Nephron progenitor cell (in vitro differentiated cells): ENCODE measurements around the gene MEAF6.

Source experiments
- DNase-seq: peaks from one replicate; pipeline ENCODE4 v3.0.0; 2021
- H3K27ac Mint-ChIP-seq: 2 replicates; pipeline ENCODE4 v1.8.0; 2021; ENCODE audit warnings: mild to moderate bottlenecking, moderate library complexity, mixed read lengths
- H3K27me3 Mint-ChIP-seq: 2 replicates; pipeline ENCODE4 v1.8.0; 2021; ENCODE audit warnings: mild to moderate bottlenecking, low read depth, mixed read lengths; ENCODE audit not compliant: poor library complexity
- H3K36me3 Mint-ChIP-seq: 2 replicates; pipeline ENCODE4 v1.8.0; 2021; ENCODE audit warnings: low read depth, mixed read lengths
- H3K4me1 Mint-ChIP-seq: 2 replicates; pipeline ENCODE4 v1.8.0; 2021; ENCODE audit warnings: mixed read lengths
- H3K4me3 Mint-ChIP-seq: 2 replicates; pipeline ENCODE4 v1.8.0; 2021; ENCODE audit warnings: mild to moderate bottlenecking, moderate library complexity, mixed read lengths
- H3K9me3 Mint-ChIP-seq: 2 replicates; pipeline ENCODE4 v1.8.0; 2021; ENCODE audit warnings: mild to moderate bottlenecking, moderate library complexity, mixed read lengths
- TF ChIP-seq, protein P1 (sequence below): fragments of 200-600 bp; sonication (generic); IDR thresholded peaks from 2 replicates; pipeline ENCODE4 v1.5.0; 2021; ENCODE audit warnings: antibody characterized with exemption

Gene MEAF6

DNA sequence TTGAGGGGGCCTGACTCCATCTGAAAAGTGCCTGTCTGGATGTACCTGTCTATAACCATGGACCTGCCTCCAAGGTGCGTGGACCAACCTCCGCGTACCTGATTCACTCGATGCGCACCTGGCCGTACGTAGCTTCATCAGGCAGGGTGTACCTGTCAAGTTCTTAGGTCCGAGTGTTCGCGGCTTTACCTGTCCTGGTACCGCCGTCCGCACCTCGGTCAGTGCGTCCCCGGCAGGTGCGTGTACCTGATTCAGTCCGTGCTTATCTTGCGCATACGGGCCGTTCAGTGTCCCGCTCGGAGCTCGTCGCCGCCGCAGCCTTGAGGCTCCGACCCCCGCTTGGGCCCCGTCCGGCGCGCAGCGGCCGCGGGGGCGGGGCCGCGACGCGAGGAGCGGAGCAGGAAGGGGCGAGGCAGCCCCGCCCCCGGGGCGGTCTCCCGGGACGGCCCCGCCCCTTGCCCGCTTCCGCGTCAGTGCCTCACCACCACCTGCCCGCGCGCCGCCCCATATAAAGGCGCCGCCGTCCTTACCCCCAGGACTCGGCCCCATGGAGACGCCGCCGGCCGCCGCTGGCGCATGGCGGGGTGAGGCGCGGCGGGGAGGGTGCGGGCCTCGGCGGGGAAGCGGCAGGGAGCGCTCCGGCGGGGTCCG is 40.4 kb downstream of the MEAF6 start, which contains the start of gene ZC3H12A:
TSS of gene ZC3H12A (plus strand) at position 535 of the 651 bp plus-strand sequence. CDS start 917 bp downstream, outside the sequence.
- Mint-ChIP-seq H3K27ac (no peak within 1 kb of the TSS), H3K36me3 (no peaks in the 10 kb centered on the region), H3K27me3 (peaks cover 41% of the 10 kb centered on the region), H3K4me3 (peak within 1 kb of the TSS; percentile 79), H3K9me3 (no peaks in the 10 kb centered on the region), H3K4me1 (peaks cover 52% of the 10 kb centered on the region)
- TF ChIP-seq, protein P1, sequence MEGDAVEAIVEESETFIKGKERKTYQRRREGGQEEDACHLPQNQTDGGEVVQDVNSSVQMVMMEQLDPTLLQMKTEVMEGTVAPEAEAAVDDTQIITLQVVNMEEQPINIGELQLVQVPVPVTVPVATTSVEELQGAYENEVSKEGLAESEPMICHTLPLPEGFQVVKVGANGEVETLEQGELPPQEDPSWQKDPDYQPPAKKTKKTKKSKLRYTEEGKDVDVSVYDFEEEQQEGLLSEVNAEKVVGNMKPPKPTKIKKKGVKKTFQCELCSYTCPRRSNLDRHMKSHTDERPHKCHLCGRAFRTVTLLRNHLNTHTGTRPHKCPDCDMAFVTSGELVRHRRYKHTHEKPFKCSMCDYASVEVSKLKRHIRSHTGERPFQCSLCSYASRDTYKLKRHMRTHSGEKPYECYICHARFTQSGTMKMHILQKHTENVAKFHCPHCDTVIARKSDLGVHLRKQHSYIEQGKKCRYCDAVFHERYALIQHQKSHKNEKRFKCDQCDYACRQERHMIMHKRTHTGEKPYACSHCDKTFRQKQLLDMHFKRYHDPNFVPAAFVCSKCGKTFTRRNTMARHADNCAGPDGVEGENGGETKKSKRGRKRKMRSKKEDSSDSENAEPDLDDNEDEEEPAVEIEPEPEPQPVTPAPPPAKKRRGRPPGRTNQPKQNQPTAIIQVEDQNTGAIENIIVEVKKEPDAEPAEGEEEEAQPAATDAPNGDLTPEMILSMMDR = no peak
- peak; percentile 91 for DNase-seq

- Mint-ChIP-seq H3K9me3 (no peaks in the 10 kb centered on the region), H3K4me1 (peaks cover 49% of the 10 kb centered on the region), H3K27me3 (peaks cover 41% of the 10 kb centered on the region), H3K27ac (no peak overlapping the region), H3K36me3 (no peaks in the 10 kb centered on the region), H3K4me3 (peak overlapping the region; percentile 77)
- DNase-seq = no peak
- TF ChIP-seq, protein P1 = no peak
Measured at GRCh38 chr1:37473431-37474045, 41.0 kb downstream of the MEAF6 start.

- no peak for DNase-seq
- H3K4me3 Mint-ChIP-seq = peak overlapping the region; percentile 52
- H3K4me1 Mint-ChIP-seq = peaks cover 48% of the 10 kb centered on the region
Measured at GRCh38 chr1:37472994-37473393, 41.6 kb downstream of the MEAF6 start.

DNA sequence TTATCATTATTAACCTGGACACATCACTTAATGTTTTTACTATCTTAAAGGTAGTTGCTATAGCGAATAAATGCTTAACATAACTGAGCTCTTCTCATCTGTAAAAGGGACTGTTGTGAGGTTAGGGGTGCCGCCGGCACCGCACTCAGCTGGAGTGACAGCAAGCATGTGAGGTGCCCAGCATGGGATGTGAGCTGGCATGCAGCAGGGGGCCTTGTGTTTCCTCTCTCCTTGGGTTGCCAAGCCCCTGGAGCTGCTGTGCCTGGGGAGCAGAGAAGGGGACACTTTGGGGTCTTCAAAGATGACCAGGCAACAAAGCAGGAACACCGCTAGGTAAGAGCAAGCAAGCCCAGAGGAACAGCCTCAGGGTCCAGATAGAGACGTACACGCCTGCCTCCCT is 42.3 kb downstream of the MEAF6 start:
- peaks cover 40% of the 10 kb centered on the region for H3K4me1 Mint-ChIP-seq
- peaks cover 35% of the 10 kb centered on the region for H3K27me3 Mint-ChIP-seq
- H3K4me3 Mint-ChIP-seq = no peak overlapping the region
- no peak overlapping the region for H3K27ac Mint-ChIP-seq
- DNase-seq = no peak
- TF ChIP-seq, protein P1 = no peak
- H3K36me3 Mint-ChIP-seq = no peaks in the 10 kb centered on the region
- H3K9me3 Mint-ChIP-seq = no peaks in the 10 kb centered on the region

More at GRCh38 chr1:37472994-37473393, 41.6 kb downstream of the MEAF6 start:
- TF ChIP-seq, protein P1 = no peak
- no peaks in the 10 kb centered on the region for H3K36me3 Mint-ChIP-seq
- no peaks in the 10 kb centered on the region for H3K9me3 Mint-ChIP-seq
- peaks cover 36% of the 10 kb centered on the region for H3K27me3 Mint-ChIP-seq
- no peak overlapping the region for H3K27ac Mint-ChIP-seq

GRCh38 chr1:37471345-37472231 is 43.0 kb downstream of the MEAF6 start:
- DNase-seq = no peak
- Mint-ChIP-seq H3K4me1 (peaks cover 33% of the 10 kb centered on the region), H3K27ac (no peak overlapping the region), H3K27me3 (peaks cover 35% of the 10 kb centered on the region), H3K36me3 (no peaks in the 10 kb centered on the region), H3K9me3 (no peaks in the 10 kb centered on the region), H3K4me3 (peak overlapping the region; percentile 20)
- TF ChIP-seq, protein P1 = no peak
